Astrocyte (in vitro differentiated cells and primary cell): ENCODE data around the gene CTXND1. TPM values are rescaled to one million over a fixed set of nuclear protein-coding genes. Genes with fewer than 3 reads are reported as not detected.

Experiments
- DNase-seq: peaks from one replicate; pipeline ENCODE4 v3.0.0-alpha.2; 2010; ENCODE audit warnings: low read depth
- FAIRE-seq: peaks from 2 replicates; lab custom pipeline; 2011; peaks lifted over from hg19 to GRCh38; lab: Jason Lieb, UNC
- H2AFZ ChIP-seq: 2 replicates; pipeline ENCODE4 v1.6.0; 2012; ENCODE audit warnings: low read depth, low read length, inconsistent platforms
- H3K27ac ChIP-seq: 2 replicates; pipeline ENCODE4 v1.5.1; 2011; ENCODE audit warnings: low read depth, low read length, inconsistent platforms
- H3K27me3 ChIP-seq: 2 replicates; pipeline ENCODE4 v1.6.0; 2011; ENCODE audit warnings: low read length, inconsistent platforms; ENCODE audit not compliant: insufficient read depth
- H3K36me3 ChIP-seq: 2 replicates; pipeline ENCODE4 v1.5.1; 2011; ENCODE audit warnings: low read length, inconsistent platforms; ENCODE audit not compliant: insufficient read depth
- H3K4me1 ChIP-seq: 2 replicates; pipeline ENCODE4 v1.5.1; 2011; ENCODE audit warnings: low read length, inconsistent platforms; ENCODE audit not compliant: insufficient read depth
- H3K4me2 ChIP-seq: 2 replicates; pipeline ENCODE4 v1.6.0; 2012; ENCODE audit warnings: low read length, inconsistent platforms
- H3K4me3 ChIP-seq: 2 replicates; pipeline ENCODE4 v1.5.1; 2011; ENCODE audit warnings: low read depth, mild to moderate bottlenecking, low read length, inconsistent platforms; ENCODE audit not compliant: insufficient read depth
- H3K79me2 ChIP-seq: 2 replicates; pipeline ENCODE4 v1.6.0; 2012; ENCODE audit warnings: mild to moderate bottlenecking, low read length, inconsistent platforms; ENCODE audit not compliant: insufficient read depth
- H3K9ac ChIP-seq: 2 replicates; pipeline ENCODE4 v1.6.0; 2012; ENCODE audit warnings: mild to moderate bottlenecking, low read length, inconsistent platforms
- H3K9me3 ChIP-seq: 2 replicates; pipeline ENCODE4 v1.5.1; 2012; ENCODE audit warnings: low read depth, mild to moderate bottlenecking, low read length, inconsistent platforms; ENCODE audit not compliant: insufficient read depth
- H4K20me1 ChIP-seq: 2 replicates; pipeline ENCODE4 v1.6.0; 2012; ENCODE audit warnings: low read length, inconsistent platforms; ENCODE audit not compliant: insufficient read depth
- H3K27ac Mint-ChIP-seq: one replicate; pipeline ENCODE4 v1.8.0; 2021; ENCODE audit warnings: mild to moderate bottlenecking, mixed read lengths; ENCODE audit not compliant: unreplicated experiment
- H3K27me3 Mint-ChIP-seq: one replicate; pipeline ENCODE4 v1.8.0; 2021; ENCODE audit warnings: low read depth, mixed read lengths; ENCODE audit not compliant: unreplicated experiment
- H3K36me3 Mint-ChIP-seq: one replicate; pipeline ENCODE4 v1.8.0; 2021; ENCODE audit warnings: low read depth, mixed read lengths; ENCODE audit not compliant: unreplicated experiment
- H3K4me1 Mint-ChIP-seq: one replicate; pipeline ENCODE4 v1.8.0; 2021; ENCODE audit warnings: low read depth, mixed read lengths; ENCODE audit not compliant: unreplicated experiment
- H3K4me3 Mint-ChIP-seq: one replicate; pipeline ENCODE4 v1.8.0; 2021; ENCODE audit warnings: mild to moderate bottlenecking, moderate library complexity, mixed read lengths; ENCODE audit not compliant: unreplicated experiment
- H3K9me3 Mint-ChIP-seq: one replicate; pipeline ENCODE4 v1.8.0; 2021; ENCODE audit warnings: mild to moderate bottlenecking, mixed read lengths; ENCODE audit not compliant: unreplicated experiment
- EZH2 ChIP-seq: IDR thresholded peaks from 2 replicates; pipeline ENCODE4 v1.6.1; 2012; ENCODE audit warnings: mild to moderate bottlenecking, low read length, inconsistent platforms; ENCODE audit not compliant: insufficient read depth
- total RNA-seq: library from RNA; stranded (reverse); gene quantifications from 2 replicates; pipeline ENCODE4 v1.2.1, GENCODE V29; 2021
- TF ChIP-seq, protein P1 (sequence below): IDR thresholded peaks from 2 replicates; pipeline ENCODE4 v1.5.1; 2011; ENCODE audit warnings: low read depth, mild to moderate bottlenecking, inconsistent platforms, low read length, moderate library complexity; ENCODE audit not compliant: insufficient read depth

CTXND1 gene
- total RNA-seq, 1 donor from 2014 or later, result not detected

DNA sequence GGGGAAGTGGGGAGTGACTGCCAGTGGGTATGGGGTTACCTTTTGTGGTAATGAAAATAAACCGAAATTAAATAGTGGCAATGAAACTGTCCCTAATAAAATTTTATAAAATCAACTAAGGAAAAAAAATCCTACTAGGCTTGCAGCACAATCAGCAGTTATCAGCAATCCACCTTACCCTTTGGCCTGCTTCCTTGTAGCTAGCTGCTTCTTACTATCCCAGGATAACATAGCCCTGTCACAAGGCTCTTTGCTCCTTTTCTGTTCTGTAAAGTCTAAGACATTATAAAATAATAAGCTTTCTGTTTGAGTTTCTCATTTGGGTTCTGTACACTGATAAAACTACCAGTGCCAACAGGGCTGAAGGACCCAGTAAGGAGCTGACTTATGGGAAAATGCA is 23.0 kb upstream of the CTXND1 start:
- DNase-seq (no peak), FAIRE-seq (no peak)
- Histone ChIP-seq H3K4me3 (no peak overlapping the region), H3K27me3 (no peaks in the 10 kb centered on the region), H3K9me3 (no peaks in the 10 kb centered on the region), H3K4me2 (no peak overlapping the region), H3K9ac (no peak overlapping the region), H3K27ac (no peak overlapping the region), H3K36me3 (no peaks in the 10 kb centered on the region), H3K79me2 (no peaks in the 10 kb centered on the region), H2AFZ (no peak overlapping the region), H3K4me1 (no peaks in the 10 kb centered on the region), H4K20me1 (no peaks in the 10 kb centered on the region)
- no peak overlapping the region for H3K4me3 Mint-ChIP-seq
- H3K36me3 Mint-ChIP-seq, result peaks cover 1% of the 10 kb centered on the region
- no peaks in the 10 kb centered on the region for H3K4me1 Mint-ChIP-seq
- peaks cover 20% of the 10 kb centered on the region for H3K27me3 Mint-ChIP-seq
- no peaks in the 10 kb centered on the region for H3K9me3 Mint-ChIP-seq
- TF ChIP-seq, protein P1, sequence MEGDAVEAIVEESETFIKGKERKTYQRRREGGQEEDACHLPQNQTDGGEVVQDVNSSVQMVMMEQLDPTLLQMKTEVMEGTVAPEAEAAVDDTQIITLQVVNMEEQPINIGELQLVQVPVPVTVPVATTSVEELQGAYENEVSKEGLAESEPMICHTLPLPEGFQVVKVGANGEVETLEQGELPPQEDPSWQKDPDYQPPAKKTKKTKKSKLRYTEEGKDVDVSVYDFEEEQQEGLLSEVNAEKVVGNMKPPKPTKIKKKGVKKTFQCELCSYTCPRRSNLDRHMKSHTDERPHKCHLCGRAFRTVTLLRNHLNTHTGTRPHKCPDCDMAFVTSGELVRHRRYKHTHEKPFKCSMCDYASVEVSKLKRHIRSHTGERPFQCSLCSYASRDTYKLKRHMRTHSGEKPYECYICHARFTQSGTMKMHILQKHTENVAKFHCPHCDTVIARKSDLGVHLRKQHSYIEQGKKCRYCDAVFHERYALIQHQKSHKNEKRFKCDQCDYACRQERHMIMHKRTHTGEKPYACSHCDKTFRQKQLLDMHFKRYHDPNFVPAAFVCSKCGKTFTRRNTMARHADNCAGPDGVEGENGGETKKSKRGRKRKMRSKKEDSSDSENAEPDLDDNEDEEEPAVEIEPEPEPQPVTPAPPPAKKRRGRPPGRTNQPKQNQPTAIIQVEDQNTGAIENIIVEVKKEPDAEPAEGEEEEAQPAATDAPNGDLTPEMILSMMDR, result no peak
- no peak for TF ChIP-seq EZH2
- H3K27ac Mint-ChIP-seq, result no peak overlapping the region

DNA sequence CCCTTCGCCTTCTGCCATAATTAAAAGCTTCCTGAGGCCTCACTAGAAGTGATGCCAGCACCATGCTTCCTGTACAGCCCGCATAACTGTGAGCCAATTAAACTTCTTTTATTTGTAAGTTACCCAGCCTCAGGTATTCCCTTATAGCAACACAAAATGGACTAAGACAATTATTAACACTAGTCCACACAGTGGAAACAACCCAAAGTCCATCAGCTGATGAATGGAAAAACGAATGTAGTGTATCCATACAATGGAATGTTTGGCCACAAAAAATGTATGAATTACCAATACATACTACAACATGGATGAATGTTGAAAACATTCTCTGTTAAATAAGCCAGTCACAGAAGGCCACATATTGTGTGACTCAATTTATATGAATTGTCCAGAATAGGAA is 22.5 kb upstream of the CTXND1 start:
- Histone ChIP-seq H3K79me2 (no peaks in the 10 kb centered on the region), H3K27ac (no peak overlapping the region), H2AFZ (no peak overlapping the region), H3K9ac (no peak overlapping the region), H3K4me2 (no peak overlapping the region), H4K20me1 (no peaks in the 10 kb centered on the region), H3K4me1 (no peaks in the 10 kb centered on the region), H3K36me3 (no peaks in the 10 kb centered on the region), H3K9me3 (no peaks in the 10 kb centered on the region), H3K4me3 (no peak overlapping the region), H3K27me3 (no peaks in the 10 kb centered on the region)
- Mint-ChIP-seq H3K36me3 (peaks cover 1% of the 10 kb centered on the region), H3K4me3 (no peak overlapping the region), H3K9me3 (no peaks in the 10 kb centered on the region), H3K27ac (no peak overlapping the region), H3K4me1 (no peaks in the 10 kb centered on the region), H3K27me3 (peaks cover 23% of the 10 kb centered on the region)
- TF ChIP-seq, protein P1, result no peak
- no peak for TF ChIP-seq EZH2
- no peak for FAIRE-seq
- no peak for DNase-seq

DNA sequence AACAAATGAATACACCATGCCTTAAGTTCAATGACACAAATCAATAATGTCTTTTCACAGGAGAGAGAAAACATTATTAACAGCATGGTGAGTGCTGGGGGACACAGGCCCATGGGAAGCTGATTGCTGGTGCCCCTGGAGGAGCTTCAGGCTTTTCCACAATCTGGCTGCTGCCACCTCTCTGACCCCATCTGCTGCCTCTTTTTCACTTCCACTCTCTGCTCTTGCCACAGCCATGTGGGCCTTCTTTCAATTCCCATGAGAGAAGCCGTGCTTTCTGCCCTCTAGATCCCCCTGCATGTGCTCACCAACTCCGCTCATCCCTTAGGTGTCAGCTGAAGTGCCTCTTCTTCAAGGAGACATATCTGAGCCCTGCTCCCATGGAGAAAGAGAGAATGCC is 21.0 kb upstream of the CTXND1 start:
- H3K4me3 Mint-ChIP-seq, result no peak overlapping the region
- H3K36me3 ChIP-seq, result no peaks in the 10 kb centered on the region
- no peak overlapping the region for H2AFZ ChIP-seq
- no peaks in the 10 kb centered on the region for H3K27me3 ChIP-seq
- no peaks in the 10 kb centered on the region for H4K20me1 ChIP-seq
- H3K4me1 Mint-ChIP-seq, result no peaks in the 10 kb centered on the region
- no peak for DNase-seq
- no peak overlapping the region for H3K27ac ChIP-seq
- H3K36me3 Mint-ChIP-seq, result peaks cover 1% of the 10 kb centered on the region
- no peak for TF ChIP-seq EZH2
- TF ChIP-seq, protein P1, result no peak
- no peaks in the 10 kb centered on the region for H3K79me2 ChIP-seq
- H3K4me1 ChIP-seq, result no peaks in the 10 kb centered on the region
- no peaks in the 10 kb centered on the region for H3K9me3 ChIP-seq
- H3K4me2 ChIP-seq, result no peak overlapping the region
- peaks cover 3% of the 10 kb centered on the region for H3K9me3 Mint-ChIP-seq
- FAIRE-seq, result no peak
- no peak overlapping the region for H3K4me3 ChIP-seq
- H3K27ac Mint-ChIP-seq, result no peak overlapping the region
- H3K27me3 Mint-ChIP-seq, result peaks cover 33% of the 10 kb centered on the region
- no peak overlapping the region for H3K9ac ChIP-seq
